Adrenal gland (tissue), 12 donors: ENCODE measurements around the gene LTC4S. TPM values are rescaled to one million over a fixed set of nuclear protein-coding genes. Genes with fewer than 3 reads are reported as not detected.

Experiments used
- DNase-seq, 7 donors: peaks; one replicate each; pipeline ENCODE4 v3.0.0-alpha.2; 2019 to 2020
- H3K27ac ChIP-seq, 5 donors: fragments of 200-600 bp; sonication (generic) in 4 of 5; 1 replicate in 3 of 5; 2 replicates in 2 of 5; pipeline versions ENCODE4 v1.5.1 to v1.8.0; 2016 to 2020; ENCODE audit warnings: mild to moderate bottlenecking in 1 of 5
- H3K27me3 ChIP-seq: fragments of 200-600 bp; 2 replicates; pipeline ENCODE4 v1.8.0; 2021
- H3K36me3 ChIP-seq, 2 donors: fragments of 200-600 bp; replicated peaks in 1 of 2; 1 replicate in 1 of 2; 2 replicates in 1 of 2; pipeline versions ENCODE4 v1.5.1 to v1.8.0; 2018 to 2022
- H3K4me1 ChIP-seq, 2 donors: fragments of 200-600 bp; replicated peaks in 1 of 2; 1 replicate in 1 of 2; 2 replicates in 1 of 2; pipeline versions ENCODE4 v1.5.1 to v1.8.0; 2018 to 2021
- H3K4me3 ChIP-seq, 4 donors: fragments of 200-600 bp; sonication (generic) in 3 of 4; one replicate each; pipeline ENCODE4 v1.5.1; 2016 to 2018
- H3K9me3 ChIP-seq, 3 donors: fragments of 200-600 bp; sonication (generic) in 1 of 3; replicated peaks in 1 of 3; 1 replicate in 2 of 3; 2 replicates in 1 of 3; pipeline versions ENCODE4 v1.5.1 to v1.8.0; 2016 to 2021
- POLR2A ChIP-seq, 2 donors: fragments of 450-650 bp; IDR thresholded peaks; one replicate each; pipeline ENCODE4 v1.6.1; 2017; ENCODE audit warnings: antibody characterized with exemption in 2 of 2, mild to moderate bottlenecking in 2 of 2, moderate library complexity in 1 of 2
- WGBS, 4 donors: extraction: QIAGEN DNeasy Blood & Tissue Kit in 2 of 4; methylation state at CpG; one replicate each; pipeline versions ENCODE4 v1.1.5 to v1.1.7; 2013 to 2017; 5-methylcytosine and 5-hydroxymethylcytosine counted together
- intact Hi-C, 2 donors: fragments of 100-400 bp; cut with DNase I; formaldehyde crosslinking; loops; one replicate each; pipeline versions ENCODE4 v1.14.1 to v1.15.0; 2022 to 2023
- polyA plus RNA-seq, 3 donors: library from polyadenylated mRNA; stranded (reverse); fragments of 200-250 nt in 2 of 3; fragments of 350-450 nt in 1 of 3; fragmentation: Illumina TruSeq in 1 of 3; extraction: RNeasy Lipid Tissue Mini Kit (QIAGEN cat#74804) in 1 of 3; gene quantifications; one replicate each; pipeline ENCODE4 v1.2.3, GENCODE V29; 2013 to 2014
- total RNA-seq, 9 donors: library from RNA; depleted of rRNA in 4 of 9; stranded (reverse); fragments of >200 nt in 4 of 9; fragments of 120-200 nt in 1 of 9; fragmentation: NEBNext Ultra II Directional in 1 of 9; extraction: Animal tissue kit (Norgen Biotek cat#: 25700) in 1 of 9; gene quantifications; one replicate each; pipeline versions ENCODE4 v1.1.0 to v1.2.4, GENCODE V29; 2013 to 2023
- TF ChIP-seq, protein P1 (sequence below), 6 experiments: fragments of 450-650 bp in 4 of 6; fragments of 200-600 bp in 2 of 6; sonication (generic) in 1 of 6; IDR thresholded peaks; 1 replicate in 5 of 6; 2 replicates in 1 of 6; pipeline versions ENCODE4 v1.5.1 to v1.8.0; 2016 to 2021; ENCODE audit warnings: antibody characterized with exemption in 6 of 6, mild to moderate bottlenecking in 2 of 6, moderate library complexity in 1 of 6
- donor health status: healthy with polysubstance abuse.
- donor health status: Bipolar disorder and iron deficiency.
- donor health status: DM: yes; HTN: yes; CAD: no.
- donor health status: DM: no; HTN: no; CAD: no.
- donor health status: DM: no; HTN: no; CAD: no.
- donor health status: DM: yes; HTN: yes; CAD: no.

LTC4S gene
- total and polyA plus RNA-seq, 12 donors: 4.8 to 205 (median 24.1) TPM; not detected in 1

DNA sequence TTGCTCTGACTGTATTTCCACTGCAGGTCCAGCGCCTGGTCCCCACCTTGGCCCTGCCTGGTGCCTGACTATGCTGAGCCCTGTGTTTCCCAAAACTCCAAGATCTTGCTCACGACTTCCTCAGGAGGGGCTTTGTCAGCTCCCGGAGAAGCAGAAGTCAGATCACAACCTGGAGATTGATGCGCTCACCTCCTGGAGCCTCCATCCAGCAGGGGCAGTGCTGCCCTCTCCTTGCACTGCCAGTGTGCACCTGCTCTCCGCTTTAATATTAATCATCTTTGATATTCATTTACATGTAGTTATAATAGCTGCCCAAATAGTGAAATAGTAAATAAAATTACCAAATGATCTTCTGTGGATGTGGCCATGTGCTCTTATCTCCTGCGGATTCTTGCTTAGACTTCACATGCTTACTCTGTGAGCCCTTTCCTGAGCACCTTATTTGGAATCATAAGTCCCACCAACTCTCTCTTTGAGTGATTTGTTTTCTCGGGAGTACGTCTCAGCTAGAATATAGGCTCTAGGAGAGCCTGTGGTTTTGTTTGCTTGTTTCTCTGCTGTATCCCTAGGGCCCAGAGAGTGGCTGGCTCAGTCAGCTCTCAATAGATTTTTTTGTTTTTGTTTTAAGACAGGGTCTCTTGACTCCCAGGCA is 43.8 kb upstream of the LTC4S start:
- Histone ChIP-seq H3K9me3 (no peaks in the 10 kb centered on the region), H3K4me1 (peaks cover 3 to 23% of the 10 kb centered on the region in 2 donors), H3K27me3 (no peaks in the 10 kb centered on the region), H3K27ac (no peak overlapping the region), H3K4me3 (no peak overlapping the region), H3K36me3 (no peaks in the 10 kb centered on the region)
- intact Hi-C loops: no loop called here
- TF ChIP-seq, protein P1, sequence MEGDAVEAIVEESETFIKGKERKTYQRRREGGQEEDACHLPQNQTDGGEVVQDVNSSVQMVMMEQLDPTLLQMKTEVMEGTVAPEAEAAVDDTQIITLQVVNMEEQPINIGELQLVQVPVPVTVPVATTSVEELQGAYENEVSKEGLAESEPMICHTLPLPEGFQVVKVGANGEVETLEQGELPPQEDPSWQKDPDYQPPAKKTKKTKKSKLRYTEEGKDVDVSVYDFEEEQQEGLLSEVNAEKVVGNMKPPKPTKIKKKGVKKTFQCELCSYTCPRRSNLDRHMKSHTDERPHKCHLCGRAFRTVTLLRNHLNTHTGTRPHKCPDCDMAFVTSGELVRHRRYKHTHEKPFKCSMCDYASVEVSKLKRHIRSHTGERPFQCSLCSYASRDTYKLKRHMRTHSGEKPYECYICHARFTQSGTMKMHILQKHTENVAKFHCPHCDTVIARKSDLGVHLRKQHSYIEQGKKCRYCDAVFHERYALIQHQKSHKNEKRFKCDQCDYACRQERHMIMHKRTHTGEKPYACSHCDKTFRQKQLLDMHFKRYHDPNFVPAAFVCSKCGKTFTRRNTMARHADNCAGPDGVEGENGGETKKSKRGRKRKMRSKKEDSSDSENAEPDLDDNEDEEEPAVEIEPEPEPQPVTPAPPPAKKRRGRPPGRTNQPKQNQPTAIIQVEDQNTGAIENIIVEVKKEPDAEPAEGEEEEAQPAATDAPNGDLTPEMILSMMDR (IDR thresholded peaks at IDR 0.05): no peak
- TF ChIP-seq POLR2A (IDR thresholded peaks at IDR 0.05): no peak
- DNase-seq: peak in 1 of 7 donors; percentile 43
- WGBS, 4 donors: 70 to 84% (median 79%) methylated on average over 6 to 8 of the region's 8 CpGs

DNA sequence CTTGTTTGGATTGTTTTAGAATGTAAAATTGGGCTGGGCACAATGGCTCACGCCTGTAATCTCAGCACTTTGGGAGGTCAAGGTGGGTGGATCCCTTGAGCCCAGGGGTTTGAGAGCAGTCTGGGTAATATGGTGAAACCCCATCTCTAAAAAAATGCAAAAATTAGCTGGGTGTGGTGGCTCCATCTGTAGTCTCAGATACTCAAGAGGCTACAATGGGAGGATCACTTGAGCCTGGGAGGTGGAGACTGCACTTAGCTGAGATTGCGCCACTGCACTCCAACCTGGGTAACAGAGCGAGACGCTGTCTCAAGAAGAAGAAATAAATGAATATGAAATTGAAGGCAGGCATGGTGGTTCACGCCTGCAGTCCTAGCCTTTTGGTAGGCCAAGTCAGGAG is 39.8 kb upstream of the LTC4S start:
- Histone ChIP-seq H3K27me3 (no peaks in the 10 kb centered on the region), H3K27ac (no peak overlapping the region), H3K4me1 (peaks cover 7 to 34% of the 10 kb centered on the region in 2 donors), H3K4me3 (no peak overlapping the region), H3K9me3 (no peaks in the 10 kb centered on the region), H3K36me3 (no peaks in the 10 kb centered on the region)
- 91 to 94% (median 92%) methylated on average over 5 of the region's 5 CpGs for WGBS, 4 donors
- intact Hi-C loops: no loop called here
- DNase-seq: no peak
- TF ChIP-seq POLR2A (IDR thresholded peaks at IDR 0.05): no peak
- TF ChIP-seq, protein P1 (IDR thresholded peaks at IDR 0.05): no peak

DNA sequence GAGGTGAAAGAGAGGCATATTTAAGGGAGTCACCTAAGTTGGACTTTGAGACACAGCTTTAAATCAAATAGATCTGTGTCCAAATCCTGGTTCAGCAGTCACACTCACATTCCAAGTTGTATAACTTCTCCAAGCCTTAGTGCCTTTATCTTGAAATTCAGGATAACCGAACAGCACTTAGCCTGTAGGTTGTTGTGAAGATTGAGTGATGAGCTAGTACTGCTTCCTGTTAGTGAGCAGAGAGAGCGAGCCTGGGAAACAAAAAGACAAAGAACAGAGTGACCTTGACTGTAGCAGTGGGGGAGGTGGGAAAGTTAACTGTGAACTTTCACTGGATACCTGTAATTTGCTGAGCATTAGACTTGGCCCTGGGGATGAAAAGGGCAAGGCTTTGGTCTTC is 38.8 kb upstream of the LTC4S start:
- intact Hi-C loops: no loop called here
- no peaks in the 10 kb centered on the region for H3K27me3 ChIP-seq
- no peaks in the 10 kb centered on the region for H3K9me3 ChIP-seq
- no peaks in the 10 kb centered on the region for H3K36me3 ChIP-seq
- H3K4me1 ChIP-seq: peaks cover 7 to 42% of the 10 kb centered on the region in 2 donors
- H3K27ac ChIP-seq: peak overlapping the region in 1 of 5 donors; percentile 24
- no peak for TF ChIP-seq POLR2A (IDR thresholded peaks at IDR 0.05)
- TF ChIP-seq, protein P1 (IDR thresholded peaks at IDR 0.05): no peak
- no peak overlapping the region for H3K4me3 ChIP-seq
- WGBS, 4 donors: 10 to 25% (median 16%) methylated on average over 2 of the region's 2 CpGs
- peak in 1 of 7 donors; percentile 16 for DNase-seq

DNA sequence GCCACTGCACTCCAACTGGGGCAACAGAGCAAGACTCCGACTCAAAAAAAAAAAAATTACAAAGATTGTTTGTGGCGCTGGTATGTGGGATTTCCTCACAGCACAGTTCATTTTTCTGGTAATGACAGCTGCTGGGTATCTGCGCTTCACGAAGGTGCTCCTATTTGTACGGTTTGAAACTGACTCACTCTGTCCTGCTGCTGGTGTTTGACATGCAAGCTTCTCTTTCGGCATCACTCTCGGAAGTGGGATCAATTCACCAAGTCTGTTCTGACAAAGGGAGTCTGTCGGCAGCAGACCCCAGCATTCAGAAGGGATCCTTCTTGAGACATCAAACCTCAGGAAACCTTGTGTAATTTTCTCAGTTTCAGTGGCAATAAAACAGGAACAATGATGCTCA is 34.8 kb upstream of the LTC4S start:
- TF ChIP-seq, protein P1 (IDR thresholded peaks at IDR 0.05): no peak
- no peak for TF ChIP-seq POLR2A (IDR thresholded peaks at IDR 0.05)
- Histone ChIP-seq H3K4me1 (peaks cover 33 to 73% of the 10 kb centered on the region in 2 donors), H3K27me3 (no peaks in the 10 kb centered on the region), H3K27ac (no peak overlapping the region), H3K36me3 (no peaks in the 10 kb centered on the region), H3K9me3 (no peaks in the 10 kb centered on the region), H3K4me3 (no peak overlapping the region)
- intact Hi-C loops: no loop called here
- WGBS, 4 donors: 57 to 77% (median 74%) methylated on average over 8 of the region's 8 CpGs
- no peak for DNase-seq
